ENCODE measurements around the gene RAB31. TPM values are rescaled to one million over a fixed set of nuclear protein-coding genes. Genes with fewer than 3 reads are reported as not detected.

Gene RAB31
- total and polyA plus RNA-seq, 5 donors from 2014 or later: 0.78 to 5.8 (median 1.3) TPM

DNA sequence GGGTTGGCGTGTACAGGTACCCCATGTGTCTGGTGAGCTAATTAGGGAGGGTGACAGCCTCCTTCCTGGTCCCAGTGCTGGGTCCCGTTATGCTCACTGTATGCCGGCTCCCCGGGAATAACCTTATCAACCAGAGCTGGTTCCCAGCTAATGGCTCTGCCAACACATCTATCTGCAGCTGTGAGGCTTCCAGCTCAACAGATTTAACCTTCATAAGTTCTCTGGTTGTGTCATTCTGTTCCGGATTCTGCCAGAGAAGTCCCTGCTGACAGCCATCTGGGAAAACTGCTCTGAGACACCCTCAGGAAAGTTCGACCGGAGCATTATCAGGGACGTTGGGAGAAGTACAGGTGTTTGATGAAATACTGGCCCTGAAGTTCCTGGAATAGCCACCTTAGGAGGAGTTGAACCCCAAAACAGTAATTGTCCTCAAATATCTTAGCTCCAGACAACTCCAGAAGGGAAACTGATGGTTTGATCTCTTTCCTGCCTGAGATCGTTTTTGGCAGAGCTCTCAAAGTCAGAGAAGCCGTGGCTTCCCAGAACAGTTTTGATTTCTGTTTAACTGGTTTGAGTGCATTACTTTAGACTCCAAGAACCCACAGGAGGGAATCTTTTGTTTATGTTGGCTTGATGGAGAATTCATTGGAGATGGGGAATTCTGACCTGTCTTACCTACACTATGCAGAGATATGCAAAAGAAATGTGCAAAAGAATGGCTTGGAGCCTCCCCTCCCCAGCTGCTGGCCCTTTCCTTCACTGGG, 138.2 kb downstream of the RAB31 start:
- ATAC-seq (ENCODE audit: low read depth in 2 of 2) (no peak), DNase-seq (no peak)
- H3K36me3 ChIP-seq (ENCODE audit: control insufficient read depth, insufficient read depth, low read length): no peaks in the 10 kb centered on the region
- no peak overlapping the region for H3K4me3 ChIP-seq (ENCODE audit: low read depth, low read length)
- peaks cover 16% of the 10 kb centered on the region for H3K27me3 Mint-ChIP-seq
- H3K4me1 ChIP-seq (ENCODE audit: control insufficient read depth, insufficient read depth, low read length, poor library complexity, severe bottlenecking): no peaks in the 10 kb centered on the region
- no peak overlapping the region for H3K4me3 Mint-ChIP-seq
- no peaks in the 10 kb centered on the region for H3K36me3 Mint-ChIP-seq
- no peaks in the 10 kb centered on the region for H3K9me3 ChIP-seq (ENCODE audit: control insufficient read depth in 2 of 2, low read length in 2 of 2)
- no peak overlapping the region for H3K27ac ChIP-seq (ENCODE audit: insufficient read depth, low read length, poor library complexity, severe bottlenecking)
- no peak overlapping the region for H3K27ac Mint-ChIP-seq
- H3K27me3 ChIP-seq (ENCODE audit: control insufficient read depth, insufficient read depth, low read length): no peaks in the 10 kb centered on the region
- H3K9me3 Mint-ChIP-seq: peaks cover 0 to 1% (median 0%) of the 10 kb centered on the region in 7 donors
- H3K4me1 Mint-ChIP-seq: no peaks in the 10 kb centered on the region

GRCh38 chr18:9848170-9848879, 140.2 kb downstream of the RAB31 start:
- no peaks in the 10 kb centered on the region for H3K36me3 ChIP-seq (ENCODE audit: control insufficient read depth, insufficient read depth, low read length)
- DNase-seq (no peak), ATAC-seq (ENCODE audit: low read depth in 2 of 2) (no peak)
- no peaks in the 10 kb centered on the region for H3K4me1 ChIP-seq (ENCODE audit: control insufficient read depth, insufficient read depth, low read length, poor library complexity, severe bottlenecking)
- Mint-ChIP-seq H3K4me1 (no peaks in the 10 kb centered on the region), H3K9me3 (peaks cover 0 to 1% (median 0%) of the 10 kb centered on the region in 7 donors), H3K4me3 (no peak overlapping the region), H3K36me3 (no peaks in the 10 kb centered on the region), H3K27me3 (peaks cover 23% of the 10 kb centered on the region), H3K27ac (no peak overlapping the region)
- no peak overlapping the region for H3K27ac ChIP-seq (ENCODE audit: insufficient read depth, low read length, poor library complexity, severe bottlenecking)
- H3K27me3 ChIP-seq (ENCODE audit: control insufficient read depth, insufficient read depth, low read length): no peaks in the 10 kb centered on the region
- H3K4me3 ChIP-seq (ENCODE audit: low read depth, low read length): no peak overlapping the region
- no peaks in the 10 kb centered on the region for H3K9me3 ChIP-seq (ENCODE audit: control insufficient read depth in 2 of 2, low read length in 2 of 2)

DNA sequence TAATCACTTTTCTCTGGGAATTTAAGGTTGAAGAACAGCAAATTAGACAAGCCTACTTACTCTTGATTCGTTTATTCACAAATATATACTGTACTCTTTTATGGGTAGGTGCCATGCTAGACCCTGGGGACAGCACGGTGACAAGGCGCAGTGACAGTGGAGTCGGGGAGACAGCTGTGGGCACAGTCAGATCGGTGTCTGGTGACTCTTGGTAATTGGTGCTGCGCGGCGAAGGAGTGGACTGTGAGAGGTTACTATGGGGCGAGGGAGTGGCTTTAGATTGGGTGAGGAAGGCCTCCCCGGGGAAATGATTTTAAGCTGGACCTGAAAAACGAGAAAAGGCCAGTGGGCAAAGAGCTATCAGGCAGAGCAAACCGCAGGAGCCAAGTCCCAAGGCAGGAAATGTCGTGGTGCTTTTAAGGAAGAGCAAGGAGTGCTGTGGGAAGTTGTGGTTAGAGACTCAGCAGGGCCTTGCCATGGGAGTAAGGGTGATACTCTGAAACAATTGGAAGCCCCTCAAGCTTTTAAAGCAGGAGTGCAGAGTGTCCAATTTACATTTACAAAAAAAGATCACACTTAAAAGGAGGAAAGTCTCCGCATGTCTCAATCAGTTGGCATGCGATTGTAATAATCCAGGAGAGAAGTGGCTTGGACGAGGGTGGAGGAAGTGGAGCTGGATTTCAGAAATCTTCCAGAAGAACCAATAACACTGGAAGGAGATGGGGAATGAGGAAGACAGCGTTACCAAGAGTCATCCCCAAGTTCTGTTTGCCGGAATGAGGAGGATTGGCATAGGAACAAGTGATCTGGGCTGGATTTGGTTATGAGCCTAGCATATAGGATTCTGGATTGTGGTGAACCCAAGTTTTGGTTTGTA, 141.5 kb downstream of the RAB31 start:
- Histone ChIP-seq H3K9me3 (ENCODE audit: control insufficient read depth in 2 of 2, low read length in 2 of 2) (no peaks in the 10 kb centered on the region), H3K4me1 (ENCODE audit: control insufficient read depth, insufficient read depth, low read length, poor library complexity, severe bottlenecking) (no peaks in the 10 kb centered on the region), H3K36me3 (ENCODE audit: control insufficient read depth, insufficient read depth, low read length) (no peaks in the 10 kb centered on the region), H3K27me3 (ENCODE audit: control insufficient read depth, insufficient read depth, low read length) (no peaks in the 10 kb centered on the region), H3K4me3 (ENCODE audit: low read depth, low read length) (no peak overlapping the region), H3K27ac (ENCODE audit: insufficient read depth, low read length, poor library complexity, severe bottlenecking) (no peak overlapping the region)
- DNase-seq (no peak), ATAC-seq (ENCODE audit: low read depth in 2 of 2) (no peak)
- peaks cover 0 to 1% (median 0%) of the 10 kb centered on the region in 7 donors for H3K9me3 Mint-ChIP-seq
- no peaks in the 10 kb centered on the region for H3K4me1 Mint-ChIP-seq
- H3K27me3 Mint-ChIP-seq: peaks cover 29% of the 10 kb centered on the region
- H3K27ac Mint-ChIP-seq: no peak overlapping the region
- no peaks in the 10 kb centered on the region for H3K36me3 Mint-ChIP-seq
- no peak overlapping the region for H3K4me3 Mint-ChIP-seq

- Histone ChIP-seq H3K27ac (ENCODE audit: insufficient read depth, low read length, poor library complexity, severe bottlenecking) (no peak overlapping the region), H3K9me3 (ENCODE audit: control insufficient read depth in 2 of 2, low read length in 2 of 2) (no peaks in the 10 kb centered on the region)
Observed at GRCh38 chr18:9850309-9850708, 142.2 kb downstream of the RAB31 start.

DNA sequence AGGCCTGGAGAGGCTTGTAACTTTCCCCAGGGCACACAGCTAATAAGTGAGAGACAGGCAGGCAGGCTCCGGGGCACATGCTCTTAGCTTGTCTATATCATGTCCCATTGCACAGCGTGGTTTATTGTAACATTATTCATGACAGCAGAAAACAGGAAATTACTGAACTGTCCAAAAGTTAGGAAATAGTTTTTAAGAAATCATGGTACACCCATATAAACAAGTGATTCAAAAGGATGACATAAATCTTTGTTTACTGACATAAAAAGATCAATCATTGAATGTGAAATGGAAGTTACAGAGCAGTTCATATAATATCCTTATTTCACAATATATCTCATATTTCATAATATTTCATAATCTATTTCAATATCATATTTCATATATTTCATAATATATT, 143.4 kb downstream of the RAB31 start:
- H3K4me1 ChIP-seq (ENCODE audit: control insufficient read depth, insufficient read depth, low read length, poor library complexity, severe bottlenecking): no peaks in the 10 kb centered on the region
- no peaks in the 10 kb centered on the region for H3K36me3 ChIP-seq (ENCODE audit: control insufficient read depth, insufficient read depth, low read length)
- Mint-ChIP-seq H3K4me3 (no peak overlapping the region), H3K4me1 (no peaks in the 10 kb centered on the region), H3K36me3 (no peaks in the 10 kb centered on the region), H3K27ac (no peak overlapping the region), H3K27me3 (peaks cover 29% of the 10 kb centered on the region), H3K9me3 (peaks cover 0 to 4% (median 0%) of the 10 kb centered on the region in 7 donors)
- H3K27me3 ChIP-seq (ENCODE audit: control insufficient read depth, insufficient read depth, low read length): peaks cover 4% of the 10 kb centered on the region
- DNase-seq (no peak), ATAC-seq (ENCODE audit: low read depth in 2 of 2) (no peak)
- H3K27ac ChIP-seq (ENCODE audit: insufficient read depth, low read length, poor library complexity, severe bottlenecking): no peak overlapping the region
- H3K4me3 ChIP-seq (ENCODE audit: low read depth, low read length): no peak overlapping the region
- H3K9me3 ChIP-seq (ENCODE audit: control insufficient read depth in 2 of 2, low read length in 2 of 2): no peaks in the 10 kb centered on the region

More at GRCh38 chr18:9850309-9850708, 142.2 kb downstream of the RAB31 start:
- no peak for ATAC-seq (ENCODE audit: low read depth in 2 of 2)
- Histone ChIP-seq H3K36me3 (ENCODE audit: control insufficient read depth, insufficient read depth, low read length) (no peaks in the 10 kb centered on the region), H3K27me3 (ENCODE audit: control insufficient read depth, insufficient read depth, low read length) (no peaks in the 10 kb centered on the region), H3K4me3 (ENCODE audit: low read depth, low read length) (no peak overlapping the region), H3K4me1 (ENCODE audit: control insufficient read depth, insufficient read depth, low read length, poor library complexity, severe bottlenecking) (no peaks in the 10 kb centered on the region)
- H3K27me3 Mint-ChIP-seq: peaks cover 27% of the 10 kb centered on the region
- H3K4me3 Mint-ChIP-seq: no peak overlapping the region
- H3K27ac Mint-ChIP-seq: no peak overlapping the region
- no peak for DNase-seq
- H3K36me3 Mint-ChIP-seq: no peaks in the 10 kb centered on the region
- H3K4me1 Mint-ChIP-seq: no peaks in the 10 kb centered on the region
- H3K9me3 Mint-ChIP-seq: peaks cover 0 to 1% (median 0%) of the 10 kb centered on the region in 7 donors

DNA sequence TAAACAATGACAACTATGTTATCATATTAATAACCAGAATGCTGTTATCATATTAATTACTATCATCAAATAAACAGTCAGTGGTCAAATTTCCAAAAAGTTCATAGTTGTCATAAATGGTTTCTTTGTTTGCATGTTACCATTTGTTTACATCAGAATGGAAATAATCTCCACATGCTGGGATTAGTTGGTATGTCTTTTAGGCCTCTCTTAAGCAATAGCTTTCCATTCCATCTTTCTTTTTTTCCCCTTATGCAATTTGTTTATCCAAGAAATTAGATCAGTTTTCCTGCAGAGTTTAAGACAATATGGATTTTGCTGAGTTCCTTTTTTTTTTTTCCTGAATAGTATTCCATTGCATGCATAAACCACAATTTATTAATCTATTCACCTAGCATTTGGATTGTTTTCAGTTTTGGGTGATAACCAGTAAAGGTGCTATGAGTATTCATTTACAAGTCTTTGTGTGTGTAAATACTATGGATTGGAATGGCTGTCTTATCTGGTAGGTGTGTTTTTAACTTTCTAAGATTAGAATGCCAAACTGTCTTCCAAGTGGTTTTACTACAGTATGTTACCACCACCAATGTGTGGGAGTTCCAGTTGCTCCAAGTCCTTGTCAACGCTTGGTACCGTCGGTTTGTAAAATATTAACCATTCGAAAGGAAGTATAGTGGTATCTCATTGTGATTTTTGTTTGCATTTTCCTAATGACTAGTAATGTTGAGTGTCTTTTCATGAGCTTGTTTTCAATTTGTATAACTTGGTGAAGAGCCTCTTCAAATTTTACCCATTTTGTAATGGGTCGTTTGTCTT, 144.4 kb downstream of the RAB31 start:
- H3K9me3 Mint-ChIP-seq: peaks cover 0 to 3% (median 0%) of the 10 kb centered on the region in 7 donors
- no peak for ATAC-seq (ENCODE audit: low read depth in 2 of 2)

More for the DNA sequence above, 144.4 kb downstream of the RAB31 start:
- no peak for DNase-seq
- H3K4me1 Mint-ChIP-seq: no peaks in the 10 kb centered on the region
- no peak overlapping the region for H3K27ac ChIP-seq (ENCODE audit: insufficient read depth, low read length, poor library complexity, severe bottlenecking)
- H3K27me3 Mint-ChIP-seq: peaks cover 32% of the 10 kb centered on the region
- no peaks in the 10 kb centered on the region for H3K36me3 Mint-ChIP-seq
- no peaks in the 10 kb centered on the region for H3K36me3 ChIP-seq (ENCODE audit: control insufficient read depth, insufficient read depth, low read length)
- no peaks in the 10 kb centered on the region for H3K4me1 ChIP-seq (ENCODE audit: control insufficient read depth, insufficient read depth, low read length, poor library complexity, severe bottlenecking)
- no peak overlapping the region for H3K27ac Mint-ChIP-seq
- H3K4me3 Mint-ChIP-seq: no peak overlapping the region
- peaks cover 6% of the 10 kb centered on the region for H3K27me3 ChIP-seq (ENCODE audit: control insufficient read depth, insufficient read depth, low read length)
- no peaks in the 10 kb centered on the region for H3K9me3 ChIP-seq (ENCODE audit: control insufficient read depth in 2 of 2, low read length in 2 of 2)
- no peak overlapping the region for H3K4me3 ChIP-seq (ENCODE audit: low read depth, low read length)
